HG03432 (cell line): ENCODE data around the gene PCSK9.
"Not testable (repeated sequence)": the region's sequence is repeated elsewhere in the genome, so short reads cannot be mapped to it uniquely, and the experiment has no call there.

Experiments
- ATAC-seq: cut with Tn5 transposase; IDR thresholded peaks from one replicate; pipeline ENCODE4 v1.9.1; 2021; ENCODE audit warnings: mild to moderate bottlenecking, moderate library complexity; ENCODE audit not compliant: unreplicated experiment

Gene PCSK9

GRCh38 chr1:55007625-55008024, 31.7 kb upstream of the PCSK9 start:
- ATAC-seq = no peak

GRCh38 chr1:55010194-55010886, 29.0 kb upstream of the PCSK9 start:
- no peak for ATAC-seq

DNA sequence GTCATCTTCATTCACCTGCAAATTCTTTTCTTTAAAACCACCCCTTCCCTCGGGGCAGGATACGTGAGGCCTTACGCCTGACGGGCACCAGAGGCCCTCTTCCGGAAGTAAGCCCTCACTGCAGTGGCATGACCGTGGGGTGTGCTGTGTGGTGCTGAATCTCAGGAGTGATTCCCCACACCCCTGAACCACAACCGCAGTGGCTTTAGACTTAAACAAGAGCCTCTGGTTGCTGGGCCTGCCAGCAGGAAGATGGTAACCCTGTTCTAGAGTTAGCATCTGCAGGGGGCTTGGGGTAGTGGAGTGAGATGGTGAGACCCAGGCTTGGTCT, 28.5 kb upstream of the PCSK9 start:
- ATAC-seq = no peak

- no peak for ATAC-seq
These were observed 26.7 kb upstream of the PCSK9 start for GRCh38 chr1:55012661-55013060.

DNA sequence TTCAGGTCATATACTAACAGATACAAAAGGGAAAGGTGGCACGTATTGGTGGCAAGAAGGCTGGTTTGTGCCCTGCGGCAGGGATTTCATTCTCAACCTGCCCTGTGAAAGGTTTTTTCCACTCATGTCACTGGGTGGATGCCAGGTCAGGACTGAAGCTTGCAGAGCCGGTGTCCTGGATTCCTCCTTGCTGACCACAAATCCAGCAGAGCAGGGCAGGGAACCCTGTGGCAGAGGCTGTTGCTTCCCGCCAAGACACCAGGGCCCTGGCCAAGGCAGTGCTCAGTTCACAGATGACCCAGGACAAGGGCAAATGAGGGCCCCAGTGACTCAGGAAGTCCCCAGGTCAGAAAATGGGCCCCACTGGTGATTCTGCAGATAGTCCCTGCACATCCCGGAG, 24.2 kb upstream of the PCSK9 start:
- no peak for ATAC-seq

DNA sequence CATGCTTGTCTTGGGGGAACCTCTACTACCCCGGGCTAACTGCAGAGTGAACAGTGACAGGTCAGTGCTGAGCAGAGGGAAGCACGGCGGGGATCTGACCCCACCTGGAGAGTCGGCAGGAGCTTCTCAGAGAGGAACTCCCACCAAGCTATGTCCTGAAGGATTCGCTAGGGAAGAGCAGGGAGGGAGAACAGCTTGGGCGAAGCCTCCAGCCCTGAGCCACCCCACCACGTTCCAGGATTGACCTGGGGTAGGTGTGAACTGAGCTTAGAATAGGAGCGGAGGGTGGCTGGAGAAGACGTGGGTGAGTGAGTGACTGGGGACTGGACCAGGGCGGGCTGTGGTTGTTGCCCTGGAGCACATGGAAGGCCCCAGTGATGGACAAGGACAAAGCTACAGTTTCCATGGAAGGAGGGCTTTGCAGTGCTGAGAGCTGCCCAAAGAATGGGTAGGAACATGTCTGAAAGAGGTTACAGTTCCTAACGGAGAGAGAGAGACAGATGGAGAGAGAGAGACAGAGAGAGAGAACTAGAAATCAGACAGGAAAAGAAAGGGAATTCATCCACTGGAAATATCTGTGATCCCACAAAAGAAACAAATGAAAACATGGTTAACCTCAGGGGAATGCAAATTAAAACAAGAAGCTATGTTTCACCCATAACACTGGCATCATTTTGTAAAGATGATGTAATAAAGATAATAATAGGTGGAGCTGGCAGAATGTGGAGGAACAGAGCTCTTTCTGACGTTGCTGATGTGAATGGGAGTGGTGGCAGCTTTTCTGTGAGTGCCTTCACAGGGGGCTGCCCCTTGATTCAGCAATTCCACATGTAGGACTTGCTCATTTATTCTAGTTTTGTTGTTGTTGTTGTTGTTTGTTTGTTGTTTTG, 23.4 kb upstream of the PCSK9 start:
- ATAC-seq = no peak

- no peak for ATAC-seq
These were observed 21.0 kb upstream of the PCSK9 start for GRCh38 chr1:55018395-55018794.

- ATAC-seq = peak; percentile 92
These were observed 17.3 kb upstream of the PCSK9 start for GRCh38 chr1:55021942-55022546.

DNA sequence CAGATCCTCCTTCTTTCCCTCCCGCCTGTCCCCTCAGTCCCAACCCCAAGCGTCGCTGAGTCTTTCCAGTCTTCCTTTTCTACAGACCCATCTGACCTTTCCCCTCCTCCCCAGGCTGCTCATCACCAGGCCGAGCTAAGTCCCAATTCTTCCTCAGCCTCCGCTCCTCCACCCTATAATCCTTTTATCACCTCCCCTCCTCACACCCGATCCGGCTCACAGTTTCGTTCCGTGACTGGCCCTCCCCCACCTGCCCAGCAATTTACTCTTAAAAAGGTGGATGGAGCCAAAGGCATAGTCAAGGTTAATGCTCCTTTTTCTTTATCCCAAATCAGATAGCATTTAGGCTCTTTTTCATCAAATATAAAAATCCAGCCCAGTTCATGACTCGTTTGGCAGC, 15.2 kb upstream of the PCSK9 start:
- not testable (repeated sequence) for ATAC-seq

DNA sequence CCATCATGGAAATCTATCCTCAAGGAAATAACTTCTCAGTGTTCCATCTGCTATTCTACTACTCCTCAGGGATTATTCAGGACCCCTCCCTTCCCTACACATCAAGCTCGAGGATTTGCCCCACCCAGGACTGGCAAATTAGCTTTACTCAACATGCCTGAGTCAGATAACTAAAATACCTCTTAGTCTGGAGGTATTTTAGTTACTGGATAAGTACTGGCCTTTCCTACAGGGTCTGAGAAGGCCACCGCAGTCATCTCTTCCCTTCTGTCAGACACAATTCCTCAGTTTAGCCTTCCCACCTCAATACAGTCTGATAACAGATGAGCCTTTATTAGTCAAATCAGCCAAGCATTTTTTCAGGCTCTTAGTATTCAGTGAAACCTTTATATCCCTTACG, 12.7 kb upstream of the PCSK9 start:
- not testable (repeated sequence) for ATAC-seq

DNA sequence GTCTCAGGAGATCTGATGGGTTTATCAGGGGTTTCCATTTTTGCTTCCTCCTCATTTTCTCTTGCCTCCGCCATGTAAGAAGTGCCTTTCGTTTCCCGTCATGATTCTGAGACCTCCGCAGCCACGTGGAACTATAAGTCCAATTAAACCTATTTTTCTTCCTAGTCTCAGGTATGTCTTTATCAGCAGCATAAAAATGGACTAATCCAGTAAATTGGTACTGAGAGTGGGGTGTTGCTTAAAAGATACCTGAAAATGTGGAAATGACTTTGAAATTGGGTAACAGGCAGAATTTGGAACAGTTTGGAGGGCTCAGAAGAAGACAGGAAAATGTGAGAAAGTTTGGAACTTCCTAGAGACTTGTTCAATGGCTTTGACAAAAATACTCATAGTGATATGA, 8.2 kb upstream of the PCSK9 start:
- not testable (repeated sequence) for ATAC-seq

DNA sequence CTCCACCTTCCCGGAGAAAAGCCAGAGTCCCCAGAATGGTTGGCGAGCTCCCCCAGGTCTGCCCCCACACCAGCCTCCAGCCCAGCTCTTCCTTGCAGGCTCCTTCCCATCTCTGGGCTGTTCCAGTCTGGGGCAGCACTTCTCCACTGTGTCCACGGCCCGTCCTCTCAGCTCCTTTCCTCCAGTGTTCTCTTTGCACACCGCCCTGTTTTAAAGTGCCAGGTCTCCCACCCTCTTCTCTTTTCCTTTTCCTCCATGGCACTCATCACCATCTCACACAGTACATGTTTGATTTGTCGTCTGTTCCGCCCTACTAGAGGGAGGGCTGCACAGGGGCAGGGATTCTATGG, 6.1 kb upstream of the PCSK9 start:
- ATAC-seq = no peak

GRCh38 chr1:55034476-55035133, 4.7 kb upstream of the PCSK9 start:
- no peak for ATAC-seq

DNA sequence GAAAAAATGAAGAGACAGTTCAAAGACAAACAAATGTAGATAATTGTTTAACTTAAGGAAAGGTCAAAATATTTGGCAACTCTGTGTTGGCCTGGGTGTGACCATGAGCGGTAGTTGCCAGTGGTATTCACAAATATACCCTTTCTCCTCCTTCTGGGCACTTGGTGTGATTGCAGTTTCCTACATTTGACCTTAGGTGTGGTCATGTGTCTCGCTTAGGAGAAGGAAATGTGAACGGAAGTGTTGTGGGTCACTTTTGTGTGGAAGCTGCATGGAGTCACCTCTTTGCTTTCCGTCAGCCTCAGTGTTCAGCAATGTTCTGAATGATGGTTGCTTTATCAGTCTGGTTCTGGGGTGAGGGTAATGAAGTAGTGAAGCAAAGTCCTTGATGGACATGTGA, 3.4 kb upstream of the PCSK9 start:
- ATAC-seq = no peak

GRCh38 chr1:55037733-55038551, 1.4 kb upstream of the PCSK9 start:
- no peak for ATAC-seq

- no peak for ATAC-seq
These were observed 853 bp upstream of the PCSK9 start for GRCh38 chr1:55038552-55038838.

DNA sequence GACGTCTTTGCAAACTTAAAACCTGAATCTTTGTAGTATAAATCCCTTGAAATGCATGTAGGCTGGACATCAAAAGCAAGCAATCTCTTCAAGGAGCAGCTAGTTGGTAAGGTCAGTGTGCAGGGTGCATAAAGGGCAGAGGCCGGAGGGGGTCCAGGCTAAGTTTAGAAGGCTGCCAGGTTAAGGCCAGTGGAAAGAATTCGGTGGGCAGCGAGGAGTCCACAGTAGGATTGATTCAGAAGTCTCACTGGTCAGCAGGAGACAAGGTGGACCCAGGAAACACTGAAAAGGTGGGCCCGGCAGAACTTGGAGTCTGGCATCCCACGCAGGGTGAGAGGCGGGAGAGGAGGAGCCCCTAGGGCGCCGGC, 390 bp upstream of the PCSK9 start:
- ATAC-seq = no peak

GRCh38 chr1:55040083-55040932, 960 bp downstream of the PCSK9 start:
- ATAC-seq = no peak

DNA sequence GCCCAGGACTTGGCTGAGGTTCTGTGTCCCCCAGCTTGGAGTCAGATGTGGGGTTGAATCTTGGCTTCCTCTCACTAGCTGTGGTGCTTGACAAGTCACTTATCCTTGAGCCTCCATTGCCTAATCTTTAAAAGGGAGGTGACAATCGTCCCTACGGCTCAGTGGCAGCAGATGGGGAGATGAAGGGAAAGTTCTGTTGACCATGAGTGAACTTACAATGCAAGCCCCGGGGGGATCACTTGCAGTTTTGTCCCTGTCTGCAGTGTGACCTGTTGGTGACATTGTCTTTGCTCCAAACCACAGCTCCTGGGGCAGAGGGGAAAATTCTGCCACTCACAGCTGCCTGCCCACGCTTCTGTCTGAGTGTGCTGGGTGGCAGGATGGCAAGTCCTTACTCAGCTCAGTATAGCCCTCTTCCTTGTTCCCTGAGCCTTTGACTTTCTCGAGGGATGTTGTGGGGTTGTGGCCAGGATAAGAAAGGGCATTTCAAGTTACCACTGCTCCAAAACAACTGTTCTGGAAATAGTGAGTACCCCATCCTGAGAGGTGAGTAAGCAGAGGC, 1.7 kb downstream of the PCSK9 start:
- ATAC-seq = no peak

GRCh38 chr1:55041613-55042012, 2.3 kb downstream of the PCSK9 start:
- no peak for ATAC-seq
